HepG2 (cell line): ENCODE data around the gene NMNAT1.

Source experiments
- CTCF ChIP-seq: sonication (generic); formaldehyde crosslinking; IDR thresholded peaks from 2 replicates; pipeline ENCODE4 v1.5.0; 2020; ENCODE audit warnings: mild to moderate bottlenecking, missing genetic modification reagents, moderate library complexity
- ELF4 ChIP-seq: sonication (generic); formaldehyde crosslinking; IDR thresholded peaks from 2 replicates; pipeline ENCODE4 v1.5.0; 2020; ENCODE audit warnings: missing genetic modification reagents, mild to moderate bottlenecking, moderate library complexity, borderline replicate concordance
- GATAD1 ChIP-seq: IDR thresholded peaks from 2 replicates; pipeline ENCODE4 v1.6.1; 2016; ENCODE audit warnings: missing genetic modification reagents, missing compliant biosample characterization
- HOXD1 ChIP-seq: sonication (generic); formaldehyde crosslinking; IDR thresholded peaks from 2 replicates; pipeline ENCODE4 v1.5.0; 2020; ENCODE audit warnings: missing genetic modification reagents
- SMC3 ChIP-seq: IDR thresholded peaks from 2 replicates; pipeline ENCODE4 v1.6.1; 2011; ENCODE audit warnings: low read length, improper control_type of control experiment
- SNAI1 ChIP-seq: sonication (generic); formaldehyde crosslinking; IDR thresholded peaks from 2 replicates; pipeline ENCODE4 v1.5.0; 2020; ENCODE audit warnings: mild to moderate bottlenecking, missing genetic modification reagents, borderline replicate concordance
- TAF1 ChIP-seq: sonication (generic); formaldehyde crosslinking; IDR thresholded peaks from 2 replicates; pipeline ENCODE4 v1.4.0; 2020; ENCODE audit warnings: missing genetic modification reagents
- ZNF282 ChIP-seq: fragments of 450-650 bp; IDR thresholded peaks from 2 replicates; pipeline ENCODE4 v1.6.1; 2018; ENCODE audit not compliant: partially characterized antibody

GRCh38 chr1:9907441-9907840 is 35.8 kb upstream of the NMNAT1 start:
- no peak for TF ChIP-seq GATAD1
- TF ChIP-seq SMC3: no peak
- no peak for TF ChIP-seq TAF1 (CRISPR knock-in tag)
- TF ChIP-seq CTCF (CRISPR knock-in tag): no peak
- no peak for TF ChIP-seq SNAI1 (CRISPR knock-in tag)
- TF ChIP-seq ELF4 (CRISPR knock-in tag): no peak
- TF ChIP-seq ZNF282: no peak
- no peak for TF ChIP-seq HOXD1 (CRISPR knock-in tag)
